IPS-20b (cell line): Measurements from ENCODE around the gene AIF1L.
A peak's percentile ranks its signal among the peaks of the same experiment; 100 is the strongest.
"Not testable (repeated sequence)": the region's sequence is repeated elsewhere in the genome, so short reads cannot be mapped to it uniquely, and the experiment has no call there.

Source experiments
- H3K27ac ChIP-seq: one replicate; pipeline ENCODE4 v1.5.1; 2013; ENCODE audit warnings: low read length
- H3K27me3 ChIP-seq: 2 replicates; pipeline ENCODE4 v1.6.1; 2013; ENCODE audit warnings: mild to moderate bottlenecking, low read length, inconsistent platforms; ENCODE audit not compliant: insufficient read depth
- H3K36me3 ChIP-seq: 2 replicates; pipeline ENCODE4 v1.6.1; 2013; ENCODE audit warnings: low read depth, mild to moderate bottlenecking, inconsistent platforms, low read length, moderate library complexity; ENCODE audit not compliant: insufficient read depth
- H3K4me1 ChIP-seq: 2 replicates; pipeline ENCODE4 v1.6.1; 2013; ENCODE audit warnings: mild to moderate bottlenecking, control low read depth, inconsistent platforms, low read length, moderate library complexity; ENCODE audit not compliant: insufficient read depth
- H3K4me3 ChIP-seq: 2 replicates; pipeline ENCODE4 v1.5.1; 2013; ENCODE audit warnings: mild to moderate bottlenecking, low read length, inconsistent platforms
- H3K9ac ChIP-seq: 2 replicates; pipeline ENCODE4 v1.6.1; 2013; ENCODE audit warnings: low read depth, mild to moderate bottlenecking, inconsistent platforms, low read length, moderate library complexity
- H3K9me3 ChIP-seq: 2 replicates; pipeline ENCODE4 v1.6.1; 2013; ENCODE audit warnings: mild to moderate bottlenecking, low read depth, low read length, inconsistent platforms; ENCODE audit not compliant: insufficient read depth

AIF1L gene

GRCh38 chr9:131104016-131104740, 7.8 kb downstream of the AIF1L start:
- peak overlapping the region; percentile 64; the same call in 1 of the 2 replicates for H3K9ac ChIP-seq
- H3K27ac ChIP-seq, result peak overlapping the region; percentile 40
- no peaks in the 10 kb centered on the region for H3K9me3 ChIP-seq
- peak overlapping the region; percentile 30; the same call in 1 of the 2 replicates for H3K4me3 ChIP-seq
- peaks cover 75% of the 10 kb centered on the region for H3K36me3 ChIP-seq
- H3K27me3 ChIP-seq, result no peaks in the 10 kb centered on the region
- H3K4me1 ChIP-seq, result peaks cover 24% of the 10 kb centered on the region; the same call in 1 of the 2 replicates

DNA sequence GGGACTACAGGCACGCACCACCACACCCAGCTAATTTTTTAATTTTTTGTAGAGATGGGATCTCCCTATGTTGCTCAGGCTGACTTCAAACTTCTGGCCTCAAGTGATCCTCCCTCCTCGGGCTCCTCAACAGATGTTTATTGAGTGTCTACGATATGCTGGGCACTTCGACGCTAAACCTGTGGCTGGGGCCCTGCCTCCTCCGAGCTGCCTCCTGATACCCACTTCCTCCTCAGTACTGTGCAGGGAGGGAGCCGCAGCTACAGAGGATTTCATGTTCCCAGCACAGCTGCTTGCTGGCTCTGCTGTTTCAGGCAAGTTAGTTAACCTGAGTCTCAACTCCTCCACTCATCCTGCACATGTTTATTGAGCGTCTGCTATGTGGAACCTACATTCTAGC, 9.6 kb downstream of the AIF1L start:
- Histone ChIP-seq H3K36me3 (peaks cover 71% of the 10 kb centered on the region), H3K4me1 (peaks cover 14% of the 10 kb centered on the region; the same call in 1 of the 2 replicates), H3K9ac (no peak overlapping the region), H3K27ac (no peak overlapping the region), H3K27me3 (no peaks in the 10 kb centered on the region), H3K4me3 (no peak overlapping the region), H3K9me3 (no peaks in the 10 kb centered on the region)

- Histone ChIP-seq H3K4me3 (no peak overlapping the region), H3K36me3 (peaks cover 62% of the 10 kb centered on the region), H3K27me3 (no peaks in the 10 kb centered on the region), H3K27ac (no peak overlapping the region), H3K9me3 (no peaks in the 10 kb centered on the region), H3K9ac (no peak overlapping the region), H3K4me1 (peaks cover 19% of the 10 kb centered on the region; the same call in 1 of the 2 replicates)
Measured at GRCh38 chr9:131107760-131108159, 11.4 kb downstream of the AIF1L start.

DNA sequence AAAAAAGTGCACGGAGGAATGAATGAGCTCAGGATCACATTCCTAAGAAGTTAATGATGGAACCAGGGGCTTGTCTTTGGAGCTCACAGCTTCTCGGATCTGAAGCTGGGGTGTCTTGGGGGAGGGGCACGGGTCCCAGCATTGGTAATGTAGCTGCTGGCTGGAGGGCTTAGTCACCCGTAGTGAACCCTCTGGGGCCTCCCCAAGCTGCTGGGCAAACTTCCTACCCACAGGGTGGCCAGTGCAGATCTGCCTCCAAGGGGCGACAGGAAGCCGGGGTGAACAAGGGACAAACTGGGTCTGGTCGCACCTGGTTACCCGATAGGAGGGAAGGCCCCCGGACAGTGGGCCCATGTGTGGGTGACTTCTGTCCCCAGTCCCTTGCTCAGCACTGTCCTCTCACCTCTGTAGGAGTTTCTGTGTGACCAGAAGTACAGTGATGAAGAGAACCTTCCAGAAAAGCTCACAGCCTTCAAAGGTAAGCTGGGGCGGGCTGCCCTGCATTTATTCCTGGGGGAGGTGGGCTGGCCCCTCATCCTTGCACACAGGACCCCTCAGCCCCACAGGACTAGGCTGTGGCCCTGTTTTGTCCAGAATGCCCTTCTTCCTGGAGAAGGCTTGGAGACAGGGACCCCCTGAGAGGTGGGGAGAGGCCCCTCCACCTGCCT, 15.0 kb downstream of the AIF1L start:
- Histone ChIP-seq H3K27me3 (no peaks in the 10 kb centered on the region), H3K36me3 (peaks cover 68% of the 10 kb centered on the region), H3K27ac (peak overlapping the region; percentile 80), H3K4me1 (peaks cover 10% of the 10 kb centered on the region; the same call in 1 of the 2 replicates), H3K9me3 (no peaks in the 10 kb centered on the region), H3K4me3 (no peak overlapping the region), H3K9ac (peak overlapping the region; percentile 58; the same call in 1 of the 2 replicates)

DNA sequence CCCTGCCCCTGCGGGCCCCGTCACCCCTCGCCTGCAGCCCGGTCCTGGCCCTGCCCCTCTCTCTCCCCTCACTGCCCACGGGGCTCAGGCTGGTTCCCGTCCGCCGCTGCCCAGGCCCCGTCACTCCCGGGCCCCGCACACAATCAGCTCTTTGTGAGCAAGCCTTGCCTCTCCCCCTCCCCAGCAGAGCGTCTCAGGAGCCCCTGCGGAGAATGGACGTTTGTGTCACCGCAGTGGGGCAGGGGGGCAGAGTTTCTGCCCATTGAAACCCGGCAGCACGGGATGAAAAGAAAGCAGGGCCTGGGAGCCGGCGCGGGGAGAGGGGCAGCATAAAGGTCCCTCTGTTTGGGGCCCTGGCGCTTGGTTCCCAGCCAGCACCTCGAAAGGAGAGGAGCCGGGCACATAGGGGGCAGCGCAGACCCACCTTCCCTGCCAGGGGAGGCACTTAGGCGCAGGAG, 15.6 kb downstream of the AIF1L start:
- Histone ChIP-seq H3K4me3 (no peak overlapping the region), H3K9ac (peak overlapping the region; percentile 58; the same call in 1 of the 2 replicates), H3K27ac (peak overlapping the region; percentile 80), H3K36me3 (peaks cover 67% of the 10 kb centered on the region; the same call in 1 of the 2 replicates), H3K27me3 (no peaks in the 10 kb centered on the region), H3K4me1 (peaks cover 10% of the 10 kb centered on the region; the same call in 1 of the 2 replicates), H3K9me3 (no peaks in the 10 kb centered on the region)

- peaks cover 10% of the 10 kb centered on the region; the same call in 1 of the 2 replicates for H3K4me1 ChIP-seq
- no peaks in the 10 kb centered on the region for H3K9me3 ChIP-seq
- no peak overlapping the region for H3K4me3 ChIP-seq
- H3K9ac ChIP-seq, result peak overlapping the region; percentile 58; the same call in 1 of the 2 replicates
- H3K27ac ChIP-seq, result peak overlapping the region; percentile 17
- peaks cover 67% of the 10 kb centered on the region for H3K36me3 ChIP-seq
- no peaks in the 10 kb centered on the region for H3K27me3 ChIP-seq
Measured at GRCh38 chr9:131112374-131113154, 16.2 kb downstream of the AIF1L start.

- Histone ChIP-seq H3K27me3 (no peaks in the 10 kb centered on the region), H3K4me3 (no peak overlapping the region), H3K9ac (no peak overlapping the region), H3K36me3 (peaks cover 68% of the 10 kb centered on the region), H3K4me1 (peaks cover 10% of the 10 kb centered on the region; the same call in 1 of the 2 replicates), H3K27ac (no peak overlapping the region), H3K9me3 (no peaks in the 10 kb centered on the region)
Measured at GRCh38 chr9:131113655-131114054, 17.3 kb downstream of the AIF1L start.

DNA sequence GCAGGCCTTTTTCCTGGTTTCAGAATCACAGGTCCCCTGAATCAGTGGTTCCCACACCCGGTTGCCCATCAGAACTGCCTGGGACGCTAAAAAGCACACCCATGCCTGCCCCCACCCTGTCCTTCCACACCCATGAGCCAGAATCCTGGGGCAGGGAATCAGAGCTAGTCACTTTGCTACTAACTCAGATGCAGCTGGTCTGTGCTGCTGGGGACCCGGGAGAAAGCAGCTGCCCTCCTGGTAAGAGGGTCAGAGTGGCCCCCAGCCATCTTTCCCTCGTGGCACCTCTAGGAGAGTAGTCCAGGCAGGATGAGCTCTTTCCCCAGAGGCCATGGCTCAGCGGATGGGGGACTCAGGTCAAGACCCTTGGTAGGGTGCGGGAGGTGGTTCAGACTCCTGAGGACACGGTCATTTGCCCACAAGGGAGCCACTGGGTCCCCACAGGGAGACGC, 17.8 kb downstream of the AIF1L start:
- peaks cover 68% of the 10 kb centered on the region for H3K36me3 ChIP-seq
- no peak overlapping the region for H3K9ac ChIP-seq
- no peak overlapping the region for H3K27ac ChIP-seq

GRCh38 chr9:131115360-131115742, 19.0 kb downstream of the AIF1L start:
- H3K4me1 ChIP-seq, H3K27ac ChIP-seq, H3K9me3 ChIP-seq, H3K27me3 ChIP-seq, H3K9ac ChIP-seq, H3K4me3 ChIP-seq: not testable (repeated sequence)
- peaks cover 74% of the 10 kb centered on the region for H3K36me3 ChIP-seq

More for the DNA sequence above, 17.8 kb downstream of the AIF1L start:
- Histone ChIP-seq H3K4me3 (no peak overlapping the region), H3K9me3 (no peaks in the 10 kb centered on the region), H3K4me1 (peaks cover 10% of the 10 kb centered on the region; the same call in 1 of the 2 replicates), H3K27me3 (no peaks in the 10 kb centered on the region)

DNA sequence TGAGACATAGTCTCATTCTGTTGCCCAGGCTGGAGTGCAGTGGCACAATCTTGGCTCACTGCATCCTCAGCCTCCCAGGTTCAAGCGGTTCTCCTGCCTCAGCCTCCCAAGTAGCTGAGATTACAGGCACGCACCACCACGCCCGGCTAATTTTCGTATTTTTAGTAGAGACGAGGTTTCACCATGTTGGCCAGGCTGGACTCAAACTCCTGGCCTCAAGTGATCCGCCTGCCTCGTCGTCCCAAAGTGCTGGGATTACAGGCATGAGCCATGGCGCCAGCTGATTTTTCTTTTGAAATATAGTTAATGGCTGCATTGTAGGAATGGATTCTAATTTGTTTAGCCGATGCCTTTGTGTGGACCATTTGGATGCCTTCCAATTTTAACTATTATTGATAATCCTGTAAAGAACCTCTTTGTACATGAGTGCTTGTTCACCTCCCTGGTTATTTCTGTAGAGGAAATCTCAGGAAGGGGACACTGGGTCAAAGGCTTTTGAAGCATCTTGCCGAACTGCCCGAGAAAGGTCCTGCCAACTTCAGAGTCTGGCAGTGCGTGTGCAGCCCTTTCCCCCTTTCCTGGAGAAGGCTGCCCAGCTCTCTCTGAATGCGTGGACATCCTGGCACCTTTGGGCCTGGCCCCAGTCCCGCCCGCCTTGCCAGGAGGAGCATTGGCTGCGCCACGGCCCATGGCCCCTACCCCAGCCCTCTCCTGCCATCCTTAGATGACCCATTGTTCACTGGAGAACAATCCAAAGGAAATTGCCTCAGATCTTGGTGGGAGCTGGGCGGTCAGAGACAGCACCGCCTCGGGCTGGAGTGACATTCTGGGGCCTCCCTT, 20.2 kb downstream of the AIF1L start:
- Histone ChIP-seq H3K4me3 (no peak overlapping the region), H3K27me3 (no peaks in the 10 kb centered on the region), H3K4me1 (peaks cover 4% of the 10 kb centered on the region; the same call in 1 of the 2 replicates), H3K9ac (no peak overlapping the region), H3K36me3 (peaks cover 86% of the 10 kb centered on the region), H3K9me3 (no peaks in the 10 kb centered on the region), H3K27ac (no peak overlapping the region)
